HG03159 (cell line): ENCODE data around the gene RUFY2.

Source experiments
- ATAC-seq: cut with Tn5 transposase; IDR thresholded peaks from one replicate; pipeline ENCODE4 v1.9.1; 2021; ENCODE audit warnings: mild to moderate bottlenecking, moderate library complexity; ENCODE audit not compliant: unreplicated experiment

The RUFY2 gene

GRCh38 chr10:68365611-68366010 is 41.5 kb downstream of the RUFY2 start:
- no peak for ATAC-seq

- no peak for ATAC-seq
These were observed 42.8 kb downstream of the RUFY2 start for GRCh38 chr10:68364101-68364886.

- no peak for ATAC-seq
These were observed 44.5 kb downstream of the RUFY2 start for GRCh38 chr10:68362590-68362989.

GRCh38 chr10:68359189-68359588 is 47.9 kb downstream of the RUFY2 start:
- no peak for ATAC-seq

- no peak for ATAC-seq
These were observed 53.5 kb downstream of the RUFY2 start for GRCh38 chr10:68353537-68353936.

GRCh38 chr10:68348265-68348741 is 58.8 kb downstream of the RUFY2 start:
- ATAC-seq = peak; percentile 60

- ATAC-seq = no peak
These were observed 60.3 kb downstream of the RUFY2 start for GRCh38 chr10:68346774-68347173.

- no peak for ATAC-seq
These were observed 61.5 kb downstream of the RUFY2 start for GRCh38 chr10:68345621-68346020.

GRCh38 chr10:68342909-68343516 is 64.1 kb downstream of the RUFY2 start:
- ATAC-seq = no peak

GRCh38 chr10:68340358-68341080 is 66.6 kb downstream of the RUFY2 start:
- no peak for ATAC-seq

- ATAC-seq = no peak
These were observed 70.2 kb downstream of the RUFY2 start for GRCh38 chr10:68336754-68337351.

GRCh38 chr10:68334672-68335467 is 72.2 kb downstream of the RUFY2 start:
- no peak for ATAC-seq

- no peak for ATAC-seq
These were observed 73.3 kb downstream of the RUFY2 start for GRCh38 chr10:68333440-68334431.

- ATAC-seq = no peak
These were observed 74.0 kb downstream of the RUFY2 start for GRCh38 chr10:68333058-68333395.

GRCh38 chr10:68332259-68333057 is 74.6 kb downstream of the RUFY2 start, which contains the start of gene PBLD:
Gene PBLD (minus strand): TSS chr10:68332928. CDS start chr10:68306844, 26,084 bp downstream.
- peak; percentile 19 for ATAC-seq

- peak; percentile 82 for ATAC-seq
These were observed 75.4 kb downstream of the RUFY2 start, which contains the start of gene HNRNPH3 for GRCh38 chr10:68331455-68332258. Gene HNRNPH3 (plus strand): TSS chr10:68332064. CDS start chr10:68337222, 5,158 bp downstream.

- ATAC-seq = no peak
These were observed 76.1 kb downstream of the RUFY2 start for GRCh38 chr10:68330852-68331454.
